HFF-Myc (cell line): ENCODE measurements around the gene KLHL11.
"Not testable (repeated sequence)": the region's sequence is repeated elsewhere in the genome, so short reads cannot be mapped to it uniquely, and the experiment has no call there.

ENCODE experiments used
- DNase-seq: peaks from one replicate; pipeline ENCODE4 v3.0.0-alpha.2; 2011; ENCODE audit warnings: low read depth; ENCODE audit errors: extremely low read depth
- H3K4me3 ChIP-seq: replicated peaks from 2 replicates; pipeline ENCODE4 v1.5.1; 2011; ENCODE audit warnings: low read depth, mild to moderate bottlenecking, control low read depth, low read length
- TF ChIP-seq, protein P1 (sequence below): IDR thresholded peaks from 2 replicates; pipeline ENCODE4 v1.5.1; 2012; ENCODE audit warnings: mild to moderate bottlenecking, low read depth, low read length, control low read depth; ENCODE audit errors: missing control alignments

KLHL11 gene

DNA sequence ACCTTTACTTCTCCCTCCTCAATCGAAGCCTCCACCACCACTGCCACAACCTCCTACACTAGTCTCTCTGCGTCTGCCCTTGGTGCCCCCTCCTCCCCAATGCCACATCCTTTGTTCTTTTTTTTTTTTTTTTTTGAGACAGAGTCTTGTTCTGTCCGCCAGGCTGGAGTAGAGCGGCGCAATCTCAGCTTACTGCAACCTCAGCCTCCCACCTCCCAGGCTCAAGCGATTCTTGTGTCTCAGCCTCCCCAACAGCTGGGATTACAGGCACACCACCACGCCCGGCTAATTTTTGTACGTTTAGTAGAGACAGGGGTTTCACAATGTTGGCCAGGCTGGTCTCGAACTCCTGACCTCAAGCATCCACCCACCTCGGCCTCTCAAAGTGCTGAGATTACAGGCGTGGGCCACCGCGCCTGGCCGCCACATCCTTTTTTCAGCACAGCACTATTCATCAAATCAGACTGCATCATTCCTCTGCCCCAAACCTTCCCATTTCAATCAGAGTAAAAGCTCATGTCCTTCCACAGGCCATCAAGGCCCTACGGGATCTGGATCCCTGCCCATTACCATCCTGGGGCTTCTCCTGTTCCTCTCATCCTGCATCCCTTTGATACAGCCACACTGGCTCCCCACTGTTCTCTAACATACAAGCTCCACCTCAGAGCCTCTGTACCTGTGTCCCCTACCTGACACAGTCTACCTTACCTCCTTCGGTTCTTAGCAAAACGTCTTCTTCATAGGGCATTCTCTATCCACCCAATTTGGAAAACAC is 2.0 kb downstream of the KLHL11 start:
- TF ChIP-seq, protein P1, sequence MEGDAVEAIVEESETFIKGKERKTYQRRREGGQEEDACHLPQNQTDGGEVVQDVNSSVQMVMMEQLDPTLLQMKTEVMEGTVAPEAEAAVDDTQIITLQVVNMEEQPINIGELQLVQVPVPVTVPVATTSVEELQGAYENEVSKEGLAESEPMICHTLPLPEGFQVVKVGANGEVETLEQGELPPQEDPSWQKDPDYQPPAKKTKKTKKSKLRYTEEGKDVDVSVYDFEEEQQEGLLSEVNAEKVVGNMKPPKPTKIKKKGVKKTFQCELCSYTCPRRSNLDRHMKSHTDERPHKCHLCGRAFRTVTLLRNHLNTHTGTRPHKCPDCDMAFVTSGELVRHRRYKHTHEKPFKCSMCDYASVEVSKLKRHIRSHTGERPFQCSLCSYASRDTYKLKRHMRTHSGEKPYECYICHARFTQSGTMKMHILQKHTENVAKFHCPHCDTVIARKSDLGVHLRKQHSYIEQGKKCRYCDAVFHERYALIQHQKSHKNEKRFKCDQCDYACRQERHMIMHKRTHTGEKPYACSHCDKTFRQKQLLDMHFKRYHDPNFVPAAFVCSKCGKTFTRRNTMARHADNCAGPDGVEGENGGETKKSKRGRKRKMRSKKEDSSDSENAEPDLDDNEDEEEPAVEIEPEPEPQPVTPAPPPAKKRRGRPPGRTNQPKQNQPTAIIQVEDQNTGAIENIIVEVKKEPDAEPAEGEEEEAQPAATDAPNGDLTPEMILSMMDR: no peak
- H3K4me3 ChIP-seq: peak overlapping the region; percentile 92
- DNase-seq: no peak

DNA sequence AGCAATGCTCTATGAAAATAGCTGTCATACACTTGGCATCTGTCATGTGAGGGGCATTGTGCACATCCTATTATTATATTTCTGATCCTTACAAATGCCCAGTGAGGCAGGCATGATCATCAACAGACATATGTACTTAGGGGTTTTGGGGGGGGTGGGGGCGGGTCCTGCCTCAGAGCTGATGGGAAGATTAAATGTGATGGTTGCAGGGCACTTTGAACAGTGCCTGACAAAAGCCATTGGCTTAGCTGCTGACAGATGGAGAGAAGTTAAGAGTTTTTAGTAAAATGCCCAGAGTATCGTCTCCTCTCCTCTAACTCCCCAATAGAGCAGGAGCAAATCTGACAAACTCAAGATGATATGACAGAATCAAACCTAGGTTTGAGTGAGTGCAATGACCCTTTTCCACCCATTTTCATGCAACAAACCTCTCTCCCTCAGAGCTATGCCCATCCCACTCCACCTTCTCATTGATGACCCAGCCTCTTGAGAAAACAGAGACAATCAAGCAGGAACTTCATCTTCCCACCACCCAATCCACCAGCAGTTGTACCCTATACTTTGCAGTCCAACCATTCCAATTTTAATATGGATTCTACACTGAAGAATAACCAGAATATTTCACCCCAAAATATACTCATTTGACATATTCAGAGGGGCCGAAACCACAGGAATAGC is 4.8 kb downstream of the KLHL11 start:
- TF ChIP-seq, protein P1: no peak
- no peak overlapping the region for H3K4me3 ChIP-seq

DNA sequence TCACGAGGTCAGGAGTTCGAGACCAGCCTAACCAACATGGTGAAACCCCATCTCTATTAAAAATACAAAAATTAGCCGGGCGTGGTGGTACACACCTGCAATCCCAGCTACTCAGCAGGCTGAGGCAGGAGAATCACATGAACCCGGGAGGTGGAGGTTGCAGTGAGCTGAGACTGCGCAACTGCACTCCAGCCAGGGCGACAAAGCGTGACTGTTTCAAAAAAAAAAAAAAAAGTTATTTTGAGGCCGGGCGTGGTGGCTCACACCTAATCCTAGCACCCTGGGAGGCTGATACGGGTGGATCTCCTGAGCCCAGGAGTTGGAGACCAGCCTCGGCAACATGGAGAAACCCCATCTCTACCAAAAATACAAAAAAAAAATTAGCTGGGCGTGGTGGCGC is 13.8 kb downstream of the KLHL11 start:
- not testable (repeated sequence) for H3K4me3 ChIP-seq, DNase-seq

More for the DNA sequence above, 4.8 kb downstream of the KLHL11 start:
- no peak for DNase-seq

DNA sequence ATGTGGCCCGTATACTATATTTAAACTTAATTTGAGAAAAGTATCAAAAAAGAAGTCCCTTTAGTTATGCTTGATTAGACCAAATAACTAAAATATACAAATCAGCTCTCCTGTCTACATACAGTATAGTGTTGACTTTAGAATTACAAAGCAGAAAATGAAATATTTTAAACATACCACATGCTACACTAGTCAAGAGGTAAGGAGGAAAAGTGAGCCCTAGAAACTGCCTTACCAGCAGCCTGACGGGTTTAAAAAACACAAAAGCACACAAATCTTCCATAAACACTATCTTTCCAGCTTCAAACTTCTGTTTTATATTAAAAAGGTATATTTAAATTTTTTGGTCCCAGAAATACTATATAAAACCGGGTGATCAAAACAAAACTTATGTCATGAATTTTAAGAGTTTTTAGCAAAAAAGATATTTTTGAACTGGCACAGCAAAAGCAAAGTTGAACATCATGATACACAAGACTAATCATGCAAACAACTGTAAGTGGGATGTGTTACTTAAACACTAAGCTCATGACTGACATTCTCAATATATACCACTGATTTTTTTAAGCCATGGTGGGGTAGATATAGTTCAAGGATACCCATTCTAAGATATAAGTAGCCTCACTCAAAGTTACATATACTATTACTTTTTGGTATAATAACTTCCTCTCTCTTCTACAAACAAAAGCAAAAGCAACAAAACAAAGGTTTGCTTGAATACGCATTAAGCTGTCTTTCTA is 15.8 kb downstream of the KLHL11 start:
- H3K4me3 ChIP-seq: no peak overlapping the region
- no peak for DNase-seq
- TF ChIP-seq, protein P1: no peak

DNA sequence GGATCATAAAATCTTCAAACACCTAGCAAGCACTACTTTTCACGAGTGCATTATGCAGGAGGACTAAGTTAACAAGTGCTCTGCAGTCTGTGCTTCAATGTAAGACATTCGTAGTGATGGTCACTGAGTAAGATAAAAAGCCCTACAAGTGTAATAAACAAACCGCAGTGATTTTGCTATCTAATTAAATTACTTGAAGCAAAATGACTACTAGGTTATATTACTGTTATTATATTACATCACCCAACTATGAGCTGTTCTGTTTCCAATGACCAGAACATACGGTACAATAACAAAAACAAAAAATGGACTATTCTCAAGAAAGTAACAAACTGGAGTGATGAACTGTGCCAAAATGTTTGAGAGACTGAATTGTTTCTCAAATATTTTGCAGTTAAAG is 16.4 kb downstream of the KLHL11 start:
- TF ChIP-seq, protein P1: no peak
- DNase-seq: no peak
- H3K4me3 ChIP-seq: no peak overlapping the region

DNA sequence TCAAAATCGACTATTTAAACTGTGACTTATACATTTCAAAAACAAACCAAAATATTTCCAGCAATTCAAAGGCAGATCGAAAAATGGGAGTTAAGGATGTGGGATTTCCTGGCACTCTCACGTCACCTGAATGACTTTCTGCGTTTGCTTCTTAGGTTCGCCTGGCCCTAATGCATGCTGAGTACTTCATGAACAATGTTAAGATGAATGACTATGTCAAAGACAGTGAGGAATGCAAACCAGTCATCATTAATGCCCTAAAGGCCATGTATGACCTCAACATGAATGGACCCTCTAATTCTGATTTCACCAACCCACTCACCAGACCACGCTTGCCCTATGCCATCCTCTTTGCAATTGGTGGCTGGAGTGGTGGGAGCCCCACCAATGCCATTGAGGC is 20.3 kb downstream of the KLHL11 start:
- TF ChIP-seq, protein P1: no peak
- DNase-seq: no peak
- no peak overlapping the region for H3K4me3 ChIP-seq

DNA sequence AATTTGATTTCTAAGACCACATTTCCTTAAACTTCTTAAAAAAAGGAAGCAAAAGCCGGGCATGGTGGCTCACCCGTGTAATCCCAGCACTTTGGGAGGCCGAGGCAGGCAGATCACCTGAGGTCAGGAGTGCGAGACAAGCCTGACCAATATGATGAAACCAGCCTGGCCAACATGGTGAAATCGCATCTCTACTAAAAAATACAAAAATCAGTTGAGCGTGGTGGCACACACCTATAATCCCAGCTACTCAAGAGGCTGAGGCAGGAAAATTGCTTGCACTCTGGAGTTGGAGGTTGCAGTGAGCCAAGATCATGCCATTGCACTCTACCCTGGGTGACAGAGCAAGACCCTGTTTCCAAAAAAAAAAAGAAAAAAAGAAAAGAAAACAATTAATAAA is 24.4 kb downstream of the KLHL11 start:
- DNase-seq, H3K4me3 ChIP-seq: not testable (repeated sequence)

DNA sequence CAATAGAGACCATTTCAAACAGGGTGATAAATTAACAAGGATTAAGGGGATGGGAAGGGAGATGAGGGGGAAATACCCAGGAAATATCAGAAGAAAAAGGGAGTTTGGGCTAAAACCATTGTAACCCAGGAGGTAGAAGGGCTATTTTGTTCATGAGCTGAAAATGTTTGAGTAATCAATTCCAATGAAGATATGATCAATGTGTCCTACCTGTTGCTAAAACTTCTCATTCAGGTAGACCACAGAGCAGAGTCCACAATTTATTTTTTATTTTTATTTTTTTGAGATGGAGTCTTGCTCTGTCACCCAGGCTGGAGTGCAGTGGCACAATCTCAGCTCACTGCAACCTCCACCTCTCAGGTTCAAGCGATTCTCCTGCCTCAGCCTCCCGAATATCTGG is 25.8 kb downstream of the KLHL11 start:
- H3K4me3 ChIP-seq: not testable (repeated sequence)

More for the DNA sequence above, 25.8 kb downstream of the KLHL11 start:
- not testable (repeated sequence) for DNase-seq
